Fibroblast of lung (primary cell): ENCODE results near the gene HMGN4. TPM values are rescaled to one million over a fixed set of nuclear protein-coding genes. Genes with fewer than 3 reads are reported as not detected.
"Not testable (repeated sequence)": the region's sequence is repeated elsewhere in the genome, so short reads cannot be mapped to it uniquely, and the experiment has no call there.

ENCODE experiments used
- DNase-seq, 2 donors: peaks; one replicate each; pipeline versions ENCODE4 v3.0.0 to v3.0.0-alpha.2; 2010; ENCODE audit warnings: low read depth in 2 of 2
- H2AFZ ChIP-seq: 2 replicates; pipeline ENCODE4 v1.5.1; 2012; ENCODE audit warnings: low read length, control low read depth, inconsistent platforms
- H3K27ac ChIP-seq: 2 replicates; pipeline ENCODE4 v1.5.1; 2011; ENCODE audit warnings: low read length, control low read depth; ENCODE audit not compliant: insufficient read depth
- H3K27me3 ChIP-seq: 2 replicates; pipeline ENCODE4 v1.5.1; 2011; ENCODE audit warnings: mild to moderate bottlenecking, low read length; ENCODE audit not compliant: control insufficient read depth, insufficient read depth
- H3K36me3 ChIP-seq: 2 replicates; pipeline ENCODE4 v1.5.1; 2011; ENCODE audit warnings: low read length; ENCODE audit not compliant: control insufficient read depth, insufficient read depth
- H3K4me1 ChIP-seq: 2 replicates; pipeline ENCODE4 v1.5.1; 2011; ENCODE audit warnings: low read length; ENCODE audit not compliant: control insufficient read depth, insufficient read depth; ENCODE audit errors: extremely low read depth
- H3K4me2 ChIP-seq: 2 replicates; pipeline ENCODE4 v1.5.1; 2011; ENCODE audit warnings: low read length, control low read depth; ENCODE audit not compliant: insufficient read depth; ENCODE audit errors: extremely low read depth
- H3K4me3 ChIP-seq, 4 experiments: fragments of 200-600 bp in 1 of 4; sonication (generic) in 1 of 4; replicated peaks in 1 of 4; 2 replicates each; pipeline ENCODE4 v1.5.1; 2011 to 2016; ENCODE audit warnings: low read length in 4 of 4, low read depth in 3 of 4, mild to moderate bottlenecking in 3 of 4, control low read depth in 2 of 4, inconsistent platforms in 1 of 4, mixed read lengths in 1 of 4; ENCODE audit not compliant: insufficient read depth in 1 of 4; ENCODE audit errors: control extremely low read depth in 1 of 4
- H3K79me2 ChIP-seq: 2 replicates; pipeline ENCODE4 v1.5.1; 2012; ENCODE audit warnings: mild to moderate bottlenecking, low read length, inconsistent platforms; ENCODE audit not compliant: control insufficient read depth, insufficient read depth
- H3K9ac ChIP-seq: 2 replicates; pipeline ENCODE4 v1.5.1; 2011; ENCODE audit warnings: mild to moderate bottlenecking, low read length, control low read depth; ENCODE audit not compliant: insufficient read depth
- H3K9me3 ChIP-seq: 2 replicates; pipeline ENCODE4 v1.5.1; 2012; ENCODE audit warnings: low read depth, low read length; ENCODE audit not compliant: control insufficient read depth, insufficient read depth
- H4K20me1 ChIP-seq: 2 replicates; pipeline ENCODE4 v1.5.1; 2011; ENCODE audit warnings: low read length; ENCODE audit not compliant: control insufficient read depth, insufficient read depth; ENCODE audit errors: extremely low read depth
- CTCF ChIP-seq, 2 donors: IDR thresholded peaks in 1 of 2; conservative IDR thresholded peaks in 1 of 2; 1 replicate in 1 of 2; 2 replicates in 1 of 2; pipeline ENCODE4 v1.5.1; 2011 to 2012; ENCODE audit warnings: low read length in 2 of 2, control low read depth in 1 of 2, inconsistent platforms in 1 of 2, low read depth in 1 of 2, mild to moderate bottlenecking in 1 of 2
- EZH2 ChIP-seq: IDR thresholded peaks from 2 replicates; pipeline ENCODE4 v1.5.1; 2012; ENCODE audit warnings: low read length, control low read depth, mild to moderate bottlenecking; ENCODE audit errors: missing control alignments
- polyA plus RNA-seq, 2 donors: library from polyadenylated mRNA; depleted of rRNA in 1 of 2; stranded (reverse) in 1 of 2; unstranded in 1 of 2; fragments of >200 nt; gene quantifications; 2 replicates each; pipeline ENCODE4 v1.2.1, GENCODE V29; 2011 to 2012; ENCODE audit warnings: missing spikeins in 1 of 2
- total RNA-seq: library from RNA; depleted of rRNA; stranded (reverse); fragments of >200 nt; gene quantifications from 2 replicates; pipeline ENCODE4 v1.2.1, GENCODE V29; 2014

HMGN4 gene
- total and polyA plus RNA-seq, 2 donors (not counting 1 experiment from before 2014, with no cell fraction given) = 74.9 to 111 TPM

GRCh38 chr6:26543953-26544352 is 5.8 kb downstream of the HMGN4 start:
- H3K79me2 ChIP-seq = peaks cover 31% of the 10 kb centered on the region
- H4K20me1 ChIP-seq = no peaks in the 10 kb centered on the region

GRCh38 chr6:26544473-26544872 is 6.3 kb downstream of the HMGN4 start:
- Histone ChIP-seq H3K27me3 (no peaks in the 10 kb centered on the region), H2AFZ (no peak overlapping the region), H3K4me3 (no peak overlapping the region), H3K9me3 (no peaks in the 10 kb centered on the region), H3K4me1 (no peaks in the 10 kb centered on the region), H3K36me3 (peaks cover 5% of the 10 kb centered on the region), H3K79me2 (peaks cover 26% of the 10 kb centered on the region), H4K20me1 (no peaks in the 10 kb centered on the region), H3K4me2 (no peak overlapping the region), H3K9ac (no peak overlapping the region), H3K27ac (no peak overlapping the region)
- DNase-seq = no peak
- TF ChIP-seq EZH2 (no peak), CTCF (conservative IDR thresholded peaks at IDR 0.05 in 1 of 2, IDR thresholded peaks at IDR 0.05 in 1 of 2; ENCODE audit: low read depth in 1 of 2, low read length in 2 of 2) (no peak)

More at GRCh38 chr6:26543953-26544352, 5.8 kb downstream of the HMGN4 start:
- DNase-seq = peak in 1 of 2 donors; percentile 37
- Histone ChIP-seq H3K4me2 (no peak overlapping the region), H3K4me3 (no peak overlapping the region), H3K9ac (no peak overlapping the region), H2AFZ (no peak overlapping the region), H3K27ac (no peak overlapping the region), H3K9me3 (no peaks in the 10 kb centered on the region), H3K36me3 (peaks cover 5% of the 10 kb centered on the region), H3K27me3 (no peaks in the 10 kb centered on the region), H3K4me1 (no peaks in the 10 kb centered on the region)
- TF ChIP-seq EZH2 (no peak), CTCF (conservative IDR thresholded peaks at IDR 0.05 in 1 of 2, IDR thresholded peaks at IDR 0.05 in 1 of 2; ENCODE audit: low read depth in 1 of 2, low read length in 2 of 2) (peak; percentile 28 to 50)

DNA sequence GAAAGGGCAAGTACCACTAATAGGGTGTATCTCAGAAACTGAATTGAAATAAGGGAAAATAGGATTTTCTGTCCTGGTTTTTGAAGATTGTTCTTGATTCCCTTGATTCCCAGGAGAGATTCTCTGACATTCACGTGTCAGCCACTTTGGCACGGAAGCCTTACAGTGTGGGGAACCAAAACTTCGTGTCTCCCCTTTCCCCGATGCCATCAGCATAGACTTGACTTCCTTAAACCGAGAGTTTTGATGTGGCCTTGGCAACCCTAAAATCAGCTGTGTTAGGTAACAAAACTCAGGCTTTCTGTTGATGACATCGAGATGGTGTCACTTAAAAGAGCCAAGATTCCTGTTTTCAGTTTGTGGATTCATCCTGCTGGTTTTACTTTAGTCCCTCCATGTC is 7.5 kb downstream of the HMGN4 start:
- Histone ChIP-seq H3K4me1 (no peaks in the 10 kb centered on the region), H3K9ac (no peak overlapping the region), H3K4me2 (no peak overlapping the region), H3K9me3 (no peaks in the 10 kb centered on the region), H3K27ac (no peak overlapping the region), H3K4me3 (no peak overlapping the region), H2AFZ (no peak overlapping the region), H3K27me3 (no peaks in the 10 kb centered on the region), H3K79me2 (peaks cover 16% of the 10 kb centered on the region), H3K36me3 (peaks cover 5% of the 10 kb centered on the region), H4K20me1 (no peaks in the 10 kb centered on the region)
- DNase-seq = no peak
- TF ChIP-seq CTCF (conservative IDR thresholded peaks at IDR 0.05 in 1 of 2, IDR thresholded peaks at IDR 0.05 in 1 of 2; ENCODE audit: low read depth in 1 of 2, low read length in 2 of 2) (no peak), EZH2 (no peak)

DNA sequence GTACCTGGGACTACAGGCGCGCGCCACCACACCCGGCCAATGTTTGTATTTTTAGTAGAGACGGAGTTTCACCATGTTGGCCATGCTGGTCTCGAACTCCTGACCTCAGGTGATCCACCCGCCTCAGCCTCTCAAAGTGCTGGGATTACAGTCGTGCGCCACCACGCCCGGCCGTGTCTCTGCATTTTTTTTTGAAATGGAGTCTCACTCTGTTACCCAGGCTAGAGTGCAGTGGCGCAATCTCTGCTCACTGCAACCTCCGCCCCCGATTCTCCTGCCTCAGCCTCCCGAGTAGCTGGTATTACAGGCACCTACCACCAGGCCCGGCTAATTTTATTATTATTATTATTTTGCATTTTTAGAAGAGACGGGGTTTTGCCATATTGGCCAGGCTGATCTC is 9.2 kb downstream of the HMGN4 start:
- not testable (repeated sequence) for H3K79me2 ChIP-seq, H3K4me3 ChIP-seq, H3K9ac ChIP-seq, H4K20me1 ChIP-seq, H3K4me2 ChIP-seq, H3K9me3 ChIP-seq, DNase-seq, H3K4me1 ChIP-seq, H3K36me3 ChIP-seq, H3K27ac ChIP-seq, H3K27me3 ChIP-seq, H2AFZ ChIP-seq
